ENCODE measurements around the gene MAT2A. TPM values are rescaled to one million over a fixed set of nuclear protein-coding genes. Genes with fewer than 3 reads are reported as not detected.

MAT2A gene
- total and polyA plus RNA-seq, 2 donors (not counting 1 experiment from before 2014, with no cell fraction given): 133 to 177 TPM

DNA sequence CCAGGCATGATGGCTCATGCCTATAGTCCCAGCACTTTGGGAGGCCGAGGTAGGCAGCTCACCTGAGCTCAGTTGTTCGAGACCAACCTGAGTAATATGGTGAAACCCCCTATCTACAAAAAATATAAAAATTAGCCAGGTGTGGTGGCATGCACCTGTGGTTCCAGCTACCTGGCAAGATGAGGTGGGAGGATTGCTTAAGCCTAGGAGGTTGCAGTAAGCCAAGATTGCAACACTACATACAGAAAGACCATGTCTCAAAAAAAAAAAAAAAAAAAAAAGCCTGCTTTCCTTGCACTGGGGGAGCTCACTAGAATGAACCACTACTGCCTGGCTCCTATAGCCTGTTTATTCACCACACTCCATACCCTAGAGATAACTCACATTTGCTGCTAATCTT is 7.4 kb upstream of the MAT2A start:
- CTCF ChIA-PET: interaction anchor here (0.7 to 1.1 kb wide), 2 partner anchors 23 to 112 kb away, joined by 4 to 6 read pairs; no protein-coding TSS in a partner anchor
- Mint-ChIP-seq H3K27me3 (peaks cover 21% of the 10 kb centered on the region), H3K27ac (no peak overlapping the region), H3K4me3 (no peak overlapping the region), H3K4me1 (no peaks in the 10 kb centered on the region), H3K9me3 (ENCODE audit: insufficient read depth) (no peaks in the 10 kb centered on the region)
- H3K4me2 ChIP-seq (replicated peaks; ENCODE audit: low read depth, low read length, poor library complexity, severe bottlenecking): no peak overlapping the region
- H3K27me3 ChIP-seq (replicated peaks in 1 of 4; ENCODE audit: control extremely low read depth in 1 of 4, control insufficient read depth in 3 of 4, insufficient read depth in 4 of 4, low read length in 3 of 4): peaks cover 0 to 3% (median 0%) of the 10 kb centered on the region in 4 experiments
- no peak overlapping the region for H3K4me3 ChIP-seq (ENCODE audit: control extremely low read depth in 1 of 5, extremely low read depth in 1 of 5, insufficient read depth in 1 of 5, low read depth in 2 of 5, low read length in 4 of 5)
- H3K79me2 ChIP-seq (ENCODE audit: control insufficient read depth, insufficient read depth, low read length): no peaks in the 10 kb centered on the region
- POLR2A ChIA-PET: interaction anchor here (0.6 kb wide), 1 partner anchor 91 kb away, joined by 5 read pairs; no protein-coding TSS in a partner anchor
- TF ChIP-seq, protein P1, sequence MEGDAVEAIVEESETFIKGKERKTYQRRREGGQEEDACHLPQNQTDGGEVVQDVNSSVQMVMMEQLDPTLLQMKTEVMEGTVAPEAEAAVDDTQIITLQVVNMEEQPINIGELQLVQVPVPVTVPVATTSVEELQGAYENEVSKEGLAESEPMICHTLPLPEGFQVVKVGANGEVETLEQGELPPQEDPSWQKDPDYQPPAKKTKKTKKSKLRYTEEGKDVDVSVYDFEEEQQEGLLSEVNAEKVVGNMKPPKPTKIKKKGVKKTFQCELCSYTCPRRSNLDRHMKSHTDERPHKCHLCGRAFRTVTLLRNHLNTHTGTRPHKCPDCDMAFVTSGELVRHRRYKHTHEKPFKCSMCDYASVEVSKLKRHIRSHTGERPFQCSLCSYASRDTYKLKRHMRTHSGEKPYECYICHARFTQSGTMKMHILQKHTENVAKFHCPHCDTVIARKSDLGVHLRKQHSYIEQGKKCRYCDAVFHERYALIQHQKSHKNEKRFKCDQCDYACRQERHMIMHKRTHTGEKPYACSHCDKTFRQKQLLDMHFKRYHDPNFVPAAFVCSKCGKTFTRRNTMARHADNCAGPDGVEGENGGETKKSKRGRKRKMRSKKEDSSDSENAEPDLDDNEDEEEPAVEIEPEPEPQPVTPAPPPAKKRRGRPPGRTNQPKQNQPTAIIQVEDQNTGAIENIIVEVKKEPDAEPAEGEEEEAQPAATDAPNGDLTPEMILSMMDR (IDR thresholded peaks at IDR 0.05): no peak
- no peak for TF ChIP-seq EZH2 (IDR thresholded peaks at IDR 0.05; ENCODE audit: borderline replicate concordance, insufficient read depth, low read depth, low read length, poor library complexity, severe bottlenecking)
- no peak overlapping the region for H3K9ac ChIP-seq (ENCODE audit: low read length)
- intact Hi-C loops (cut with micrococcal nuclease): loop anchor here (10.0 kb wide), 1 partner anchor 173 kb away; no protein-coding TSS in a partner anchor
- H4K20me1 ChIP-seq (ENCODE audit: control insufficient read depth, insufficient read depth, low read length, poor library complexity, severe bottlenecking): no peaks in the 10 kb centered on the region
- no peak overlapping the region for H2AFZ ChIP-seq (ENCODE audit: insufficient read depth, low read depth, low read length, poor library complexity, severe bottlenecking)
- no peaks in the 10 kb centered on the region for H3K4me1 ChIP-seq (ENCODE audit: control insufficient read depth in 2 of 2, insufficient read depth in 2 of 2, low read length in 2 of 2)
- ATAC-seq (ENCODE audit: low read depth) (no peak), DNase-seq (no peak)
- H3K27ac ChIP-seq (ENCODE audit: low read length in 2 of 2): no peak overlapping the region
- H3K9me3 ChIP-seq (ENCODE audit: control extremely low read depth in 1 of 3, control insufficient read depth in 2 of 3, insufficient read depth in 1 of 3, low read length in 2 of 3): no peaks in the 10 kb centered on the region
- 93% methylated on average over 2 of the region's 2 CpGs for WGBS (ENCODE audit: insufficient coverage)
- no peaks in the 10 kb centered on the region for H3K36me3 ChIP-seq (replicated peaks in 1 of 2; ENCODE audit: control extremely low read depth in 1 of 2, control insufficient read depth in 1 of 2, extremely low read depth in 1 of 2, insufficient read depth in 2 of 2, low read length in 1 of 2)

DNA sequence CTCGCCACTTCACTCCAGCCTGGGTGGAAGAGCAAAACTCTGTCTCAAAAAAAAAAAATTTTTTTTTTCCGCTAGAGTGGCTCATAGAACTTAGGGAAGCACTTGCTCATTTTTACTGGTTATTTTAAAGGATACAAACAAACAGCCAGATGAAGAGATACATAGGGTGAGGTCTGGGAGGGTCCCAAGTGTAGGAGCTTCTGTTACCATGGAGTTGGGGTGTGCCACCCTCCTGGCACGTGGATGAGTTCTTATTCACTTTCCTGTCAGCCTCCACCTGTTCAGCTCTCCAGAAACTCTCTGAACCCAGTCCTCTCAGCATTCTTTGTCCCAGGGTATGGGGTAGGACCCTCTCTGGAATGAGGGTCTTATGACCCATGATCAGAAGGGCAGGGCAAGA is 4.9 kb upstream of the MAT2A start:
- no peaks in the 10 kb centered on the region for H3K27me3 ChIP-seq (replicated peaks in 1 of 4; ENCODE audit: control extremely low read depth in 1 of 4, control insufficient read depth in 3 of 4, insufficient read depth in 4 of 4, low read length in 3 of 4)
- H3K27ac Mint-ChIP-seq: no peak overlapping the region
- TF ChIP-seq, protein P1 (IDR thresholded peaks at IDR 0.05): no peak
- TF ChIP-seq EZH2 (IDR thresholded peaks at IDR 0.05; ENCODE audit: borderline replicate concordance, insufficient read depth, low read depth, low read length, poor library complexity, severe bottlenecking): no peak
- H3K27me3 Mint-ChIP-seq: peaks cover 6% of the 10 kb centered on the region
- H3K9me3 ChIP-seq (ENCODE audit: control extremely low read depth in 1 of 3, control insufficient read depth in 2 of 3, insufficient read depth in 1 of 3, low read length in 2 of 3): no peaks in the 10 kb centered on the region
- H3K36me3 ChIP-seq (replicated peaks in 1 of 2; ENCODE audit: control extremely low read depth in 1 of 2, control insufficient read depth in 1 of 2, extremely low read depth in 1 of 2, insufficient read depth in 2 of 2, low read length in 1 of 2): no peaks in the 10 kb centered on the region
- peaks cover 1% of the 10 kb centered on the region for H3K79me2 ChIP-seq (ENCODE audit: control insufficient read depth, insufficient read depth, low read length)
- no peak for ATAC-seq (ENCODE audit: low read depth)
- no CpG with 5 or more reads among the region's 3 CpGs for WGBS (ENCODE audit: insufficient coverage)
- H3K4me3 ChIP-seq (ENCODE audit: control extremely low read depth in 1 of 5, extremely low read depth in 1 of 5, insufficient read depth in 1 of 5, low read depth in 2 of 5, low read length in 4 of 5): no peak overlapping the region
- no peak for DNase-seq
- H3K4me3 Mint-ChIP-seq: no peak overlapping the region
- no peak overlapping the region for H3K4me2 ChIP-seq (replicated peaks; ENCODE audit: low read depth, low read length, poor library complexity, severe bottlenecking)
- H3K4me1 ChIP-seq (ENCODE audit: control insufficient read depth in 2 of 2, insufficient read depth in 2 of 2, low read length in 2 of 2): peaks cover 4 to 11% of the 10 kb centered on the region in 2 donors
- no peaks in the 10 kb centered on the region for H4K20me1 ChIP-seq (ENCODE audit: control insufficient read depth, insufficient read depth, low read length, poor library complexity, severe bottlenecking)
- H3K9ac ChIP-seq (ENCODE audit: low read length): no peak overlapping the region
- H2AFZ ChIP-seq (ENCODE audit: insufficient read depth, low read depth, low read length, poor library complexity, severe bottlenecking): no peak overlapping the region
- H3K4me1 Mint-ChIP-seq: peaks cover 7% of the 10 kb centered on the region
- POLR2A ChIA-PET: interaction anchor here (0.7 kb wide), 1 partner anchor 93 kb away, joined by 5 read pairs; no protein-coding TSS in a partner anchor
- intact Hi-C loops (cut with micrococcal nuclease): loop anchor here (10.0 kb wide), 1 partner anchor 171 kb away; no protein-coding TSS in a partner anchor
- no peaks in the 10 kb centered on the region for H3K9me3 Mint-ChIP-seq (ENCODE audit: insufficient read depth)
- CTCF ChIA-PET: interaction anchor here (0.9 kb wide), 1 partner anchor 18 kb away, joined by 5 read pairs; no protein-coding TSS in a partner anchor
- no peak overlapping the region for H3K27ac ChIP-seq (ENCODE audit: low read length in 2 of 2)

Data from B cell (primary cell).